ENCODE measurements around the gene ANKRD65. TPM values are rescaled to one million over a fixed set of nuclear protein-coding genes. Genes with fewer than 3 reads are reported as not detected.
A peak's percentile ranks its signal among the peaks of the same experiment; 100 is the strongest.

ANKRD65 gene
- total RNA-seq, 1 experiment from 2014 or later = 14.7 TPM

DNA sequence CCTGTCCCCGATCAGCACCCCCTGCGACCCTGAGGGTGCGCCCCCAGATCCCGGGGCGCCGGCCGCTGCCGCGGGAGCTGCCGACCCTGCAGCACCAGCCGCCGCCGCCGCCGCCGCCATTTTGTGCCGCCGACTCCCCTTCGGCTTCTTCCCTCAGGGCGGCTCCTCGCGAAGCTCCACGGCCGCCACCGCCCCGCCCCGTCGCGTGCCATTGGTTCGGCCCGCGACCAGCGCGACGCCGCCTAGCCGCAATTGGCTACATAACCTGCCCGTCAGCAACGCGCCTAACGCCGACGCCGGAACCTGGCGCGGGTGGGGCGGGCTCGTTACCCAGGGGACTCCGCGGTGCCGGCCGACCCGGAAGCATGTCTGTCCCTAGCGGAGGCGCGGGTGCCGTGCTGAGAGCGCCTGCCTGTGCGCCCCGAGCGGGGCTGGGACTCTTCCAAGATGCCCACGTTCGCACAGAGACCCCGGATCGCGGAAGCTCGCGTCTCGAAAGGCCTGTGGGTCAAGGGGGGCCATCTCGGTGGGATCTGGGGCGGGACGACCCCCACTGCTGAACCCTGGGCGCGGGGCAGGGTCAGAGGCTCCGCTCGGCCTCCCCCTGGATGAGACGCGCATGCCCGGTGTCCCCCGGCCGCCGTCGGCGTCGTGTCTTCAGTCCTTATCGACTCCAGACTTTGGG, 21.7 kb downstream of the ANKRD65 start, which contains the start of gene CCNL2:
TSS of gene CCNL2 (minus strand) at position 149 of the 685 bp plus-strand sequence. CDS start at position 120, 29 bp downstream.
- no peaks in the 10 kb centered on the region for H3K9me3 ChIP-seq (ENCODE audit: insufficient read depth, low read depth)
- ChIA-PET CTCF (interaction anchor here (0.8 kb wide), 1 partner anchor 33 kb away, joined by 3 read pairs; no protein-coding TSS in a partner anchor), POLR2A (ENCODE audit: unreplicated experiment) (interaction anchor here (0.7 to 1.0 kb wide), 3 partner anchors 24 to 325 kb away, joined by 4 to 5 read pairs (median 4); partner anchors contain the start of genes AURKAIP1 and CDK11A)
- peak within 1 kb of the TSS; percentile 36 for H3K27ac ChIP-seq
- BruUV-seq (replicated peaks) = no TSS peak
- H3K27me3 ChIP-seq (ENCODE audit: insufficient read depth, low read depth) = no peaks in the 10 kb centered on the region
- intact Hi-C loops (cut with micrococcal nuclease; ENCODE audit: unreplicated experiment) = loop anchor here (2.0 kb wide), 1 partner anchor 71 kb away; the partner anchor contains the start of gene ATAD3B
- H3K4me2 ChIP-seq = peak within 1 kb of the TSS; percentile 94
- peak within 1 kb of the TSS; percentile 87 for H2AFZ ChIP-seq
- TF ChIP-seq EZH2 (IDR thresholded peaks at IDR 0.05; ENCODE audit: low read depth) = no peak
- TF ChIP-seq, protein P1, sequence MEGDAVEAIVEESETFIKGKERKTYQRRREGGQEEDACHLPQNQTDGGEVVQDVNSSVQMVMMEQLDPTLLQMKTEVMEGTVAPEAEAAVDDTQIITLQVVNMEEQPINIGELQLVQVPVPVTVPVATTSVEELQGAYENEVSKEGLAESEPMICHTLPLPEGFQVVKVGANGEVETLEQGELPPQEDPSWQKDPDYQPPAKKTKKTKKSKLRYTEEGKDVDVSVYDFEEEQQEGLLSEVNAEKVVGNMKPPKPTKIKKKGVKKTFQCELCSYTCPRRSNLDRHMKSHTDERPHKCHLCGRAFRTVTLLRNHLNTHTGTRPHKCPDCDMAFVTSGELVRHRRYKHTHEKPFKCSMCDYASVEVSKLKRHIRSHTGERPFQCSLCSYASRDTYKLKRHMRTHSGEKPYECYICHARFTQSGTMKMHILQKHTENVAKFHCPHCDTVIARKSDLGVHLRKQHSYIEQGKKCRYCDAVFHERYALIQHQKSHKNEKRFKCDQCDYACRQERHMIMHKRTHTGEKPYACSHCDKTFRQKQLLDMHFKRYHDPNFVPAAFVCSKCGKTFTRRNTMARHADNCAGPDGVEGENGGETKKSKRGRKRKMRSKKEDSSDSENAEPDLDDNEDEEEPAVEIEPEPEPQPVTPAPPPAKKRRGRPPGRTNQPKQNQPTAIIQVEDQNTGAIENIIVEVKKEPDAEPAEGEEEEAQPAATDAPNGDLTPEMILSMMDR (conservative IDR thresholded peaks at IDR 0.05) = peak; percentile 33; the same call in 1 of the 2 replicates
- no peaks in the 10 kb centered on the region for H3K9me2 ChIP-seq (ENCODE audit: insufficient read depth)
- H3K4me1 ChIP-seq (replicated peaks; ENCODE audit: insufficient read depth) = peaks cover 25% of the 10 kb centered on the region
- H4K20me1 ChIP-seq (ENCODE audit: insufficient read depth) = peaks cover 9% of the 10 kb centered on the region
- H3F3A ChIP-seq (ENCODE audit: insufficient read depth, low read depth) = peaks cover 50% of the 10 kb centered on the region
- peak; percentile 90 to 98 for DNase-seq
- H3K79me2 ChIP-seq (ENCODE audit: low read depth) = peaks cover 67% of the 10 kb centered on the region
- peaks cover 29% of the 10 kb centered on the region for H3K36me3 ChIP-seq (ENCODE audit: low read depth)
- H3K4me3 ChIP-seq = peak within 1 kb of the TSS; percentile 80

DNA sequence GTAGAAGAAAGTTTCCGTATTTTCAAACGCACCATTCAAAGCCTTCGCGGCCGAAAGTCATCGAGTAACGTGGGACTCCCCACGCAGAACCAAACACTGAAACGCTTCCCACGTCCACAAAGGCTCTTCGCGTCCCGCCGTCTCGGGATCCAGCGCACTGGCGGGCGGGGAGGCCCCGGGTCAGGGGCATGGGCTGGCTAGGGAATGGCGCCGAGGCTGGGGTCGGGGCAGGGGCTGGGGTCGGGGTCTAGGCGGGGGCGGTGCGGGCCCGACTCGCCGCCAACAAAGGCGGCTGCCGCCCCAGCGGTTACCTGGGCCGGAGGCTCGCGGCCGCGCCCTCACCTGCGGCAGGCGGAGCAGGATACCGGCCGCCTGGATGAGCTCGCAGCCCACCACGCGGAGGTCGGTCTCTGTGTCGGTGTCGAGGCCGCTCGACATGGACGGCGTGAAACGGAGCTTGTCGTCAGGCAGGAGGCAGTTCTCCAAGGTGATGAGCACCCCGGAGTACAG, 22.3 kb downstream of the ANKRD65 start:
- peaks cover 12% of the 10 kb centered on the region for H4K20me1 ChIP-seq (ENCODE audit: insufficient read depth)
- no peaks in the 10 kb centered on the region for H3K9me3 ChIP-seq (ENCODE audit: insufficient read depth, low read depth)
- ChIA-PET POLR2A (ENCODE audit: unreplicated experiment) (interaction anchor here (0.7 to 1.0 kb wide), 3 partner anchors 24 to 326 kb away, joined by 4 to 5 read pairs (median 4); partner anchors contain the start of genes AURKAIP1 and CDK11A), CTCF (interaction anchor here (0.7 to 0.8 kb wide), 2 partner anchors 23 to 33 kb away, joined by 3 read pairs; no protein-coding TSS in a partner anchor)
- intact Hi-C loops (cut with micrococcal nuclease; ENCODE audit: unreplicated experiment) = loop anchor here (2.0 kb wide), 1 partner anchor 72 kb away; the partner anchor contains the start of gene ATAD3B
- H3K9me2 ChIP-seq (ENCODE audit: insufficient read depth) = no peaks in the 10 kb centered on the region
- H3K4me3 ChIP-seq = peak overlapping the region; percentile 80
- H3K4me1 ChIP-seq (replicated peaks; ENCODE audit: insufficient read depth) = peaks cover 25% of the 10 kb centered on the region
- no peak for DNase-seq
- peaks cover 50% of the 10 kb centered on the region for H3F3A ChIP-seq (ENCODE audit: insufficient read depth, low read depth)
- H3K27me3 ChIP-seq (ENCODE audit: insufficient read depth, low read depth) = no peaks in the 10 kb centered on the region
- BruUV-seq (replicated peaks) = no TSS peak
- peaks cover 29% of the 10 kb centered on the region for H3K36me3 ChIP-seq (ENCODE audit: low read depth)
- H3K27ac ChIP-seq = peak overlapping the region; percentile 36; the same call in 1 of the 2 replicates
- H2AFZ ChIP-seq = peak overlapping the region; percentile 87
- peak overlapping the region; percentile 94 for H3K4me2 ChIP-seq
- H3K79me2 ChIP-seq (ENCODE audit: low read depth) = peaks cover 67% of the 10 kb centered on the region
- TF ChIP-seq, protein P1 (conservative IDR thresholded peaks at IDR 0.05) = no peak
- no peak for TF ChIP-seq EZH2 (IDR thresholded peaks at IDR 0.05; ENCODE audit: low read depth)

DNA sequence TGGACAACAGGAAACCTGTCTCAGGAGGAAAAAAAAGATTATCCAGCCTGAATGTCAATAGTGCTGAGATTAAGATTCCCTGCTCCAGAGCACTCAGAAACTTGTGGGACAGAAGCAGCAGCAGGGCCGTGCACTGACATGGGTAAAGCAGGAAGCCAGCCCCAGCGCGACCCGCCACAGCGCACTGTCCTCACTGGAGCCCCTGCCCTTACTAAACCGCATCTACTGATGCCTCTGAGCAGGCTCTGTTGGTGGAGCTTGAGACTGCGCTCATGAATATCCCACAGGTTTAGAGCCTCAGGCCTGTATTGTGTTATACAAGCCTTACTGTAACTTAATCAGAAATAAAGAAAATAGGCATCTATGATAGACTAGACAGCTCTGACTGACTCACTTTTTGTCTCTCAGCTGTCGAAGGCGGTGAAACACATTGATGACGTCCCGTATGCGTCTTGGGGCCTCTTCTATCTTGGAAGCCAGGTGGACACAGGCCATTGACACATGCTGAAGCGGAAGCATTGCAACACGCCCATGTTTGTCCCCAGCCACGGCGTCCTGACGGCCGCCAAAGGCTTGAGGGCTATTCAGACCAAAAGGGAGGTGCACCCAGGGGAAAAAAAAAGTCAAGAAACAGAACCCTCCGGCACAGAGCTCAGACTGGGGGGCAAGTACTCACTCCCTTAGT, 23.1 kb downstream of the ANKRD65 start:
- no peaks in the 10 kb centered on the region for H3K27me3 ChIP-seq (ENCODE audit: insufficient read depth, low read depth)
- ChIA-PET CTCF (interaction anchor here (0.6 to 0.7 kb wide), 2 partner anchors 24 to 43 kb away, joined by 3 to 21 read pairs; no protein-coding TSS in a partner anchor), POLR2A (ENCODE audit: unreplicated experiment) (no interaction called here)
- H3K4me3 ChIP-seq = peak overlapping the region; percentile 80
- no peak for DNase-seq
- 0 out of 2 replicates have a peak overlapping the region, but pooled peaks have one; percentile 36 for H3K27ac ChIP-seq
- peak overlapping the region; percentile 94 for H3K4me2 ChIP-seq
- no peaks in the 10 kb centered on the region for H3K9me2 ChIP-seq (ENCODE audit: insufficient read depth)
- intact Hi-C loops (cut with micrococcal nuclease; ENCODE audit: unreplicated experiment) = loop anchor here (2.0 kb wide), 1 partner anchor 73 kb away; the partner anchor contains the start of gene ATAD3B
- peaks cover 25% of the 10 kb centered on the region for H3K4me1 ChIP-seq (replicated peaks; ENCODE audit: insufficient read depth)
- no peaks in the 10 kb centered on the region for H3K9me3 ChIP-seq (ENCODE audit: insufficient read depth, low read depth)
- H4K20me1 ChIP-seq (ENCODE audit: insufficient read depth) = peaks cover 19% of the 10 kb centered on the region
- H3F3A ChIP-seq (ENCODE audit: insufficient read depth, low read depth) = peaks cover 48% of the 10 kb centered on the region
- BruUV-seq (replicated peaks) = TSS peak; percentile 41
- H3K79me2 ChIP-seq (ENCODE audit: low read depth) = peaks cover 67% of the 10 kb centered on the region
- no peak for TF ChIP-seq EZH2 (IDR thresholded peaks at IDR 0.05; ENCODE audit: low read depth)
- TF ChIP-seq, protein P1 (conservative IDR thresholded peaks at IDR 0.05) = no peak
- H3K36me3 ChIP-seq (ENCODE audit: low read depth) = peaks cover 36% of the 10 kb centered on the region
- peak overlapping the region; percentile 87; the same call in 1 of the 2 replicates for H2AFZ ChIP-seq

Data from PC-9 (cell line).